GM12865 (cell line): ENCODE data around the gene CHN1.

Experiments used
- DNase-seq: peaks from one replicate; pipeline ENCODE4 v3.0.0; 2010; ENCODE audit warnings: low read depth
- H3K4me3 ChIP-seq: 2 replicates; pipeline ENCODE4 v1.5.1; 2011; ENCODE audit warnings: mild to moderate bottlenecking, low read depth, low read length, control low read depth
- CTCF ChIP-seq: IDR thresholded peaks from 2 replicates; pipeline ENCODE4 v1.5.1; 2011; ENCODE audit warnings: low read length, control low read depth, low read depth, inconsistent platforms; ENCODE audit not compliant: insufficient read depth; ENCODE audit errors: missing control alignments

Gene CHN1

GRCh38 chr2:175012516-175012915 is 7.3 kb upstream of the CHN1 start:
- TF ChIP-seq CTCF = no peak
- DNase-seq = no peak
- H3K4me3 ChIP-seq = no peak overlapping the region

GRCh38 chr2:175011505-175011904 is 6.3 kb upstream of the CHN1 start:
- DNase-seq = no peak
- no peak for TF ChIP-seq CTCF
- no peak overlapping the region for H3K4me3 ChIP-seq

- DNase-seq = no peak
- no peak for TF ChIP-seq CTCF
- H3K4me3 ChIP-seq = no peak overlapping the region
Observed at GRCh38 chr2:175010848-175011254, 5.7 kb upstream of the CHN1 start.

- DNase-seq = no peak
- no peak overlapping the region for H3K4me3 ChIP-seq
- no peak for TF ChIP-seq CTCF
Observed at GRCh38 chr2:175009917-175010621, 4.9 kb upstream of the CHN1 start.

GRCh38 chr2:175008801-175009495 is 3.8 kb upstream of the CHN1 start:
- no peak for TF ChIP-seq CTCF
- no peak overlapping the region for H3K4me3 ChIP-seq
- no peak for DNase-seq

- no peak for DNase-seq
- no peak overlapping the region for H3K4me3 ChIP-seq
Observed at GRCh38 chr2:175008009-175008408, 2.8 kb upstream of the CHN1 start.

More at GRCh38 chr2:175008009-175008408, 2.8 kb upstream of the CHN1 start:
- TF ChIP-seq CTCF = no peak
